HG03342 (cell line): Measurements from ENCODE around the gene IFI27.
"Not testable (repeated sequence)": the region's sequence is repeated elsewhere in the genome, so short reads cannot be mapped to it uniquely, and the experiment has no call there.

Experiments used
- ATAC-seq: cut with Tn5 transposase; IDR thresholded peaks from one replicate; pipeline ENCODE4 v1.9.1; 2021; ENCODE audit warnings: mild to moderate bottlenecking, moderate library complexity; ENCODE audit not compliant: unreplicated experiment

IFI27 gene

DNA sequence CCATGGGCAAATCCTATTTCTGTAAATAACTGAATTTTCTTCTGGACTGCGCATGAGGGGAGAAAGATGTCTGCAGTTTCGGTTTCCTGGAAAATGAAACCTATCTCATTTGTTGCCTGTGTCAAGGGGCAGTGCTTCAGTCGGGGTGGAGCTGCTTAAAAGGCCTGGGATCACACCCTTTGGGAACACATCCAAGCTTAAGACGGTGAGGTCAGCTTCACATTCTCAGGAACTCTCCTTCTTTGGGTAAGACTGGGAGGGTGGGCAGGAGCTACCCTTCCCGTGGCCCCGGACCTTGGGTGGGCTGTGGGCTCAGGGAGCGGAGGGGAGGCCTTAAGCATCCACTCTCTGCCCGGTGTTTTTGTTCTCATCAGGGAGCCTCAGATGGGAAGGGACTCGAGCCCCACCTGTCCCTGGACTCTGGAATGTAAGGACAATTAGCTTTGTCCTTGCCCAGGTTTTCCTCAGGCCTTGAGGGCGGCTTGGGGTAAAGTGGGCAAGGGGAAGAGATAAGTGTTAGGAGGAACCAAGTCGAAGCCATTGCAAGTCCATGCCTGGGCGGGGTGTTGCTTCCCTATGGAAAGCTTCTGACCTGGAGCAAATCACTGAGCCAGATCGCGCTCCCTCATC, at the start of gene IFI27:
IFI27 (plus strand) TSS at position 185 of the 630 bp plus-strand sequence.
- ATAC-seq, result no peak

DNA sequence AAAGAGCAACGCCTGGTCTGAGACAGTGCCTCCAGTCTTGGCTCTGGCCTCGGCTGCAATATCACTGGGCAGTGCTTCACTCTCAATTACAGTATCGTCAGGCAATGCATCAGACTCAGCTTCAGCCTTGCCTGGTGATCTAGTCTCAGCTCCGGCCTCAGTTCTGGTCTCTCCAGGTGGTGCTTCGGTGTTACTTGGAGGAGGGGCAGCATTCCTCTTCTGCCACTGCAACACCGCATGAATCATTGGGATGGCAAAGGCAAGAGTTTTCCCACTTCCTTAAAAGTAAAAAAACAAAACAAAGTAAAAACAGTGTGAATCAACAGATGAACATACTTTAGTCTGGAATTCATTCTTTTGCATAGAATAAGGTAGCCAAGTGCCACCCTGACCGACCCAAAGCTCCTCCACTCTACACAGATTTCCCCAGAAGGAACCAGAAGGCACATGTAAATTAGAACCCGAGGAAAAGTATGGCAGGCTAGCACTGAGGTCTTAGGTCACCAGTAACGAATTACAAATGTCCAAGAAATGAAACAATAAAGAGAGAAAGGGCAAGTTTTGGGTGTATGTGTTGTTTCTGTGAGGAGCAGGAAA, 48.1 kb upstream of the IFI27 start:
- no peak for ATAC-seq

DNA sequence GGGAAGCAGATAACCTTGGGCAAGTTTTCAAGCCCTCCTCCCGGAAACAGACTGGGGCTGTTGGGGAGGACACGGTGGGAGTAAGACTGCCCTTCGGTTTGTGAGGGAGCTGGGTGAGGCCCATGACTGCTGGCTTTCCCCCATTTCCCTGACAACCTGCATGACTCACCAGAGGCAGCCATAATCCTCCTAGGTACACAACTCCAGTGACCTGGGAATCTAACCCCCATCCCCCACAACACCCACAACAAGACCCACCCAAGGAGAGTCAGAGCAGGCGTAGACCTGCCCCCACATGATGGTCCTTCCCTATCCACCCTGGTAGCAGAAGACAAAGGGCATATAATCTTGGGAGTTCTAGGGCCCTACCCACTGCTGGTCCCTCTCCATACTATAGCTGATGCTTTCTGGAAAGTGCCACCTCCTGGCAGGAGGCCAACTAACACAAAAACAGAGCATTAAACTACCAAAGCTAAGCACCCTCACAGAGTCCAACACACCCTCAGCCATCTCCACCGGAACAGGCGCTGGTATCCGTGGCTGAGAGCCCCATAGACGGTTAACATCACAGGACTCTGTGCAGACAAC, 44.4 kb upstream of the IFI27 start:
- ATAC-seq, result no peak

DNA sequence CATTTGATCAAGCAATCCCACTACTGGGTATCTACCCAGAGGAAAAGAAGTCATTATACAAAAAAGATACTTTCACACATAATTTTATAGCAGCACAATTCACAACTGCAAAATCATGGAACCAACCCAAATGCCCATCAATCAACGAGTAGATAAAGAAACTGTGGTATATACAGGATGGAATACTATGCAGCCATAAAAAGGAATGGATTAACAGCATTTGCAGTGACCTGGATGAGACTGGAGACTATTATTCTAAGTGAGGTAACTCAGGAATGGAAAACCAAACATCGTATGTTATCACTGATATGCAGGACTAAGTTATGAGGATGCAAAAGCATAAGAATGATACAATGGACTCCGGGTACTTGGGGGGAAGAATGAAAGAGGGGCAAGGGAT, 38.5 kb upstream of the IFI27 start:
- not testable (repeated sequence) for ATAC-seq

DNA sequence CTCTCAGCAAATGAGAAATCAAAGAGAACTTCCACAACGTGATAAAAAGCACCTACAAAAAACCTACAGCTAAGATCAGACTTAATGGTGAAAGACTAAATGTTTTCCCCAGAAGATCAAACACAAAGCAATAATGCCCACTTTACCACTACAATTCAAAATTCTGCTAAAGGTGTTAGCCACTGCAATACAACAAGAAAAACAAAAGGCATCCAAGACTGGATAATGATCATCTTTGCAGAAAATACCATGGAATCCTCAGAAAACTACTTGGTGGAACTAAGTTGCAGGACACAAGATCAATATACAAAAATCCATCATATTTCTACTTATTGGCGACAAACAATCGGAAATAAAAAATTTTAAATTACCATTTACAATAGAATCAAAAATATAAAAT, 36.0 kb upstream of the IFI27 start:
- ATAC-seq, result no peak

DNA sequence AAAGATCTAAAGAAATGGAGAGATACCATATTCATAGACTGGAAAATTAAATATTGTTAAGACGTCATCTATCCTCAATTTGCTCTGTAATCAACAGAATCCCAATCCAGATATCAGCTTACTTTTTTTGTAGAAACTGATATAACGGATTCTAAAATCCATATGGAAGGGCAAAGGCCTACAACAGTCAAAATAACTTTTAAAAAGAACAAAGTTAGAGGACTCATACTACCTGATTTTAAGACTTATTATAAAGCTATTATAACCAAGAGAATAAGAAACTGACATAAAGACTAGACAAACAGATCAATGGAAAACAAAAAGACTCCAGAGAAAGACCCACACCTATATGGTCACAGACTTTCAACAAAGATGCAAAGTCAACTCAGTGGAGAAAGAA, 35.5 kb upstream of the IFI27 start:
- no peak for ATAC-seq

DNA sequence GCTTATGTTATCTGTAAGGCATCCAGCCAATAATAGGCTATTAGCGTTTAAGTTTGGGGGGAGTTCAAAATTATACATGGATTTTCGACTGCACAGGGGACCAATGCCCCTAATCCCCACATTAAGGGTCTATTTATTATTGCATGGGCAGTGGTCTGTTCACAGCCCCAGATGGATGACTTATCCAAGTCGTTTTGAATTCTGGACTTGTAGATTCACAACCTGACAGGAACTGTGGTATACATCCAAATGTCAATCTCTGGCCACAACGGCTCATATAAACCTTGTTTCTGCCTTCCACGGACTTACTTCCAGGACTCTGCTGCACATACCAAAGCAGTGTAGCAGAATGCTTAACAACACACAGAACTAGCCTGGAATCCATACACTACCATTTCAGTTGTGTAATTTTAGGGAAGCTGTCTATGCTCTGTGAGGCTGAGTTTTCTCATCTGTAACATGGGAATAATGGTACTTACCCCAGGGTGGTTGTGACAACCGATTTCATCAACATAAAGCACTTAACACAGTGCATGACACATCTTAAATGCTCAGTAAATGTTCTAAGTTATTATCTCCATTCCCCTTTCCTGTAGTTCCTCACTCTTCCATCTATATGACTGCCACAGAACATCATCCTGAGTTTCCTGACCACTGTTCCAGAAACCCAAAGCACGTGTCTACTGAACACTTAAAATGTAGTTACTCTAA, 33.3 kb upstream of the IFI27 start:
- no peak for ATAC-seq

DNA sequence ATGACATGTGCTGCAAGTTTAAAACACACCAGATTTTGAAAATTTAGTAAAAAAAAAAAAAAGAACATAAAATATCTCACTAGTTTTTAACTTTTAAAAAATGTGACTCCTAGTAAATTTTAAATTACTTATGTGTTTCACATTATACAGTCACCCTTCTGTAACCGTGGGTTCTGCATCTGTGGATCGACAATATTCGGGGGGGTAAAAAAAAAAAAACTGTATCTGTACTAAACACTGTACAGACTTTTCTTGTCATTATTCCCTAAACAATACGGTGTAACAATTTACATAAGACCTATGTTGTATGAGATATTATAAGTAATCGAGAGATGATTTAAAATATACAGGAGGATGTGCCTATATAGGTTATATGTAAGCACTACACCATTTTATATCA, 32.7 kb upstream of the IFI27 start:
- ATAC-seq, result no peak

DNA sequence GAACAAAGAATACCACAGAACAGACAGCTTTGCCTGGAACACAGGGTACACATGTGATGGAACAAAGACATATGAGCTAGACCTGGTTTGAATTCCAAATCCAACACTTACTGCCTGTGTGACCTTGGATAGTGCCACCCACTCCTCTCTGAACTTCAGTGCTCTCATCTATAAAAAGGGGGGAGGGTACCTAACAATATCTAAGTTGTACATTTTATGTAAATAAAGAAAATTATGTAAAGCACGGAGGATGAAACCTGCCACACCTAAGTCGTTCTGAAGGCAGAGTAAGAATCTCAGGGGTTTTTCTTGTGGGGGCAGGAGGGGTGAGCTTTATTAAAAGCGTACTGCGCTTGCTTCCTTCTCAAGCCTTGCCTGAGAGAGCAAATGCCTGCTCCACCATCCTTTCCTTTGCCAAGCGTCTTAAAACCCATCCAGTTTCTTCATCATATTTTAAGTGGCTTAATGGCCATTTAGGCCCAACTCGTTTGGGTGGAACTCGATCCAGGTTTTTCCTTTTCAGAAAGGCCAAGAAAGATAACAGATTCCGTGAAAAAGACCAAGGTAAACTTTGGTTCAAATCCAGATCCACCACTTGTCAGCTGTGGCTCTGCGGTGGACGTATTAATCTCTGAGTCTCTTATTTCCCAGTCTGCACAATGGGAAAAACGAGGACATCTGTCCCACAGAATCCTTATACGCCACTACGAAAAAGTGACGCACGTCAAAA, 30.5 kb upstream of the IFI27 start:
- ATAC-seq, result no peak

DNA sequence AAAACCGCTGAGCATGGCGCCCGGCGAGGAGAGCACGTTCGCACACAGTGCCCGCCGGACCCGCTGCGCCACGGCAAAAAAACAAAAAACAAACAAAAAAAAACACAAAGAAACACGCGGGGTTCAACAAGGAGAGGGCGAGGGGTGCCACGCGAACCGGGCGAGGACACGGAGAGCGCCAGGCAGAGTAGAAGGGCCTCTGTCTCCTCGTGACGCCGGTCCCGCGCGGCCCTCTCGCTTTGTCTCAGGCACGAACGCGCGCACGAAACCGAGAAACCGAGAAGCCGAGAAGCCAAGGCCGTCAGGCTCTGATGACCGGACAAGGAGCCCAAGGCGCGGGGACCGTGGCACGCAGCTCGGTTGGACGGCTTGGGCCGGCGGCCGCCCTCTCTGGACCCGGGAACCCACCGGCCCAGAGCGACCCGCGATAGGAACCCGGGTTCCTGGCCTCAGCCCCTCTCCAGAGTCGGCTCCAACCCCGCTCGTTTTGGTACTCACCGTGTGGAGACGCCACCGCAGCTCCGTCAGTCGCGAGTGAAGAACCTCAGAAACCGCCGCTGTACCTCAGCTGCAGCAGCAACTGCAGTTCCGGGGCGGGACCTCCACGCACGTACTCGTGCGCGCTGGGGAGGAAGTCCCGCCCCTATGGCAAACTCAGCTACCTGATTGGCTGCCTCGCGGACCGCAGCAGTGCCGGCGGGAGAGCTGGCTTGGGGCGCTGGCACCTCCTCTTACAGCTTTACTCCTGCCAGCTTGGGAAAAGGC, 29.7 kb upstream of the IFI27 start, which contains the start of the genes DDX24 and IFI27L1:
DDX24 (minus strand) TSS at position 582 of the 765 bp plus-strand sequence. CDS start 1,460 bp downstream, outside the sequence.
IFI27L1 (plus strand) TSS at position 690 of the 765 bp plus-strand sequence. CDS start 15,628 bp downstream, outside the sequence.
- peak; percentile 96 for ATAC-seq

DNA sequence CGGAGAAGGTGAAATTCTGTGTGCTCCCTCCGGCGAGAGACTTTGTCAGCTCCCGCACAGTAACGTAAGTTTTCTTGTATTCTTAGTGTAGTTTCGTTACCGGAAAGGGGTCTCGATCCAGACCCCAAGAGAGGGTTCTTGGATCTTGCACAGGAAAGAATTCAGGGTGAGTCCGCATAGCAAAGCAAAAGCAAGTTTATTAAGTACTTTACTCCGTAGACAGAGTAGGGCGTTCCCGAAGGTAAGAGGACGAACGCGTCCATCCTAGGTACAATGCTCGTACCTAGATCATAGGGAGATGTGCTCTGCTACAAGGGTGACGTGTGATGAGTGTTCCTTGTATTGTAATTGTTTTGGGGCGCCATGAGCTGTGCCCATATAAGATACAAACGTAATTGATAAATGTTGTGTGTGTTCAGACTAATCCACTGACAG, 29.1 kb upstream of the IFI27 start:
- peak; percentile 29 for ATAC-seq

DNA sequence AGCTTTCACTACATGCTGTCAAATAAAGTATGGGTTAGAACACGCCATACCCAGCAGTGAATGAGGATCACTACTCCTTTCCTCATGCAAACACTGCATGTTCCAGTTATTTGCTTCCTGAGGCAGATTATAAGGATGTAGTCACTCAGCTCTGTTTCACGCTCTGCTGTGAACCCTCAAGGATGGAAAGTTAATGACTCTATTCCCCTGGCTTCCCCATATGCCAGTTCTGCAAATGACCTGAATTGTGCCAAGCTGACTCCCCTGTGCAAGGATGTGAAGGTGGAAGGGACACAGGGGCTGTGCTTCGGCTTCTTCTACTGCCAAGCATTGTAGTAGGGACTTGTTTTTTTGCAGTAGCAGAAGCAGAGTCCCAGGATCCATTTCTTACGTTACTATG, 22.6 kb upstream of the IFI27 start:
- no peak for ATAC-seq

DNA sequence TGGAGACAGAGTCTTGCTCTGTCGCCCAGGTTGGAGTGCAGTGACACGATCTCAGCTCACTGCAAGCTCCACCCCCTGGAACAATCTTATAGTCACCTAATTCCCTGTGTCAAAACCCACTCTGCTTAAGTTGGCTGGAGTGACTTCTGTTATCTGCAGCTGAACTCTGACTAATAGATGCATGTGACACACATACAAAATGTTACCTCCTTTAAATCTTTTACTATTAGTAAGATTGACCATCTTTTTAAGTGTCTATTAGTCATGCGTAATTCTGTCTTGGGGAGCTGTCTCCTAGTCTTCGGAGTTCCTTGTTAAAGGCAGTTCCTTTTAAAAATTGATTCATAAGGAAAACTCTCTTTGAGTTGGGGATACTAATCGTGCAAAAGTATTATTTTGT, 22.0 kb upstream of the IFI27 start:
- ATAC-seq, result no peak

DNA sequence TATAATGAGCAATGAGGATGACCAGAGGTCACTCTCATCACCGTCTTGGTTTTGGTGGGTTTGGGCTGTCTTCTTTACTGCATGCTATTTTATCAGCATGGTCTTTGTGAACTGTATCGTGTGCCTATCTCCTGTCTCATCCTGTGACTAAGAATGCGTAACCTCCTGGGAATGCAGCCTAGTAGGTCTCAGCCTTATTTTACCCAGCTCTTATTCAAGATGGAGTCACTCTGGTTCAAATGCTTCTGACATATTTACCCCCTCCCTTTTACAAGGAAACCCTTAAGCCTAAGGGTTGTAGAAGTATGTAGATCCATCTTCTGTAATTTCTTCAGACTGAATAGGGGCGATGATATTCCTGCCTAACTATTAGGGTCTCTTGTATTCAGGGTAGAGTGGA, 21.1 kb upstream of the IFI27 start:
- ATAC-seq, result no peak

DNA sequence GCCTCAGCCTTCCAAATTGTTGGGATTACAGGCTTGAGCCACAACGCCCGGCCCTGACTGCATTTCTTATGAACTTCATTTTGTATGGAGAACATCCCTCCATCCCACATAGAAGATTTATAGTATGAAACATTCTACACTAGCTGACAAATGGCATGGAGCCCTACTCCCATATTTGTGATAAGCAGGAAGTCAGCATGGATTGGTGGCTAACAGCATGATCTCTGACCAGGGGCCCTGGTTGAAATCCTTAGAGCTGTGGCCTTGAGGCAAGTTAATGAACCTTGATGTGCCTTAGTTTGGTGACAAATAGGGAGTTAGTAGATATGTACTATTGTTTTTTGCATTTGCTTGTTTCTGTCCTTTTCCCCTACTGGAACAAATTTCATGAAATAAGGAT, 17.1 kb upstream of the IFI27 start:
- no peak for ATAC-seq

DNA sequence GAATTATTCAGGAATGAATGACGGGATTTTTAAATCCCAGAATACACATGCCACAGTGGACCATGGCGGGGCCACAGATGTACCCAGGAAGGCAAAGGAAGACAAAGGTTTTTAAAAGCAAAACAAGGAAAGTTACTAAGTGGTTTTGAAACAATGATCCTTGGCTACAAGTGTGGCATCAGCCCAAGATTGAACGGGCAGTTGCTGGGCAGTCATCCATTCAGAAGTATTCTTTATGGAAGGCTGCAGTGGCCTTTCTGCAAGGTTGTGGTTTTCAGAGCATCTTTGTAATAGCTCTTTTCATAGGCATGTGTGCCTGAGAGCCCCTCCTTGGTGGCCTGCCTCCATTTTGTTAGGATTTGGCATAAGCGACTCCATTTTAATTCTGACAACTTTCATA, 13.4 kb upstream of the IFI27 start:
- ATAC-seq, result no peak

DNA sequence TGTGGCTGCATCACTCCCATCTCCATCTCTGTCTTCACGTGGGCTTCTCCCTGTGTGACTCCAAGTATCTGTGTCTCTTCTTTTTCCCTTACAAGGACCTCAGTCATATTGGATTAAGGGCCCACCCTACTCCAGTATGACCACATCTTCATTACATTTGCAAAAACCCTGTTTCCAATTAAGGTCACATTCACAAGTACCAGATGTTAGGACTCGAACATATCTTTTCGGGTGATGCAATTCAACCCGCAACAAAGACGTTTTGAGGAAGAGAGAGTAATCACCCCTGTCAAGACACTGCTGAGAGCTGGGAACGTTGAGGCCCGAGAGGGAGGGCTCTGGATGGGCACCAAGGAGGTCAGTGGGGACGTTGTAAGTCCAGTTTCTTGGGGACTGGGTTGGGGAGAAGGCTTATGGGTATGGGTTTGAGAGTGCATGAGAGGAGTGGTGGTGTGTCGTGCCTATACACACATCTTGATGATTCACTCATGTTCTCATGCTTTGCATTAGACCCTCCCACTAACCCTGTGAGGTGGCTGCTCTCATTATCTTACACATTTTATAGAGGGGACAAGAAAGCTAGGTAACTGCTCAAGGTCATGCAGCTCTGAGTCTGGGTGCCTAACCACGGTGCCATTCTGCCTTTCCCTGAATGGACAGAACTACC, 12.1 kb upstream of the IFI27 start:
- ATAC-seq, result no peak

DNA sequence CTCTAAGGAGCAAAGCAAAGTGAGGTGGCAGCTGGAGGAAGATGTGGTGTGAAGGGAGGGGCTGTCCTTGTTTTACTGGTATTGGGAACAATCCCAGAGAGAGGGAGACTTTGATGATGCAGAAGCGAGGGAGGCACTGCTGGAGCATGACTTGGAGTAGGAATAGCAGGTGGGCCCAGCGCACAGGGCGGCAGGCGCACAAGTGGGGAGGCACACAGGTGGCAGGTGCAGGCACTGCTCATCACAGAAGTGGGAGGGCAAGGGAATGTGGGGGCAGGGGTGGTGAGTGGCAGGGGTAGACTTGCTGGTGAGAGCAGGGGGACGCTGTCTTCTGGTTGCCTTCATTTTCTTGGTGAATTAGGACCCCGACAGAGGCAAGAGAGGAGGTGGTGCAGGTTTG, 11.5 kb upstream of the IFI27 start:
- ATAC-seq, result no peak

DNA sequence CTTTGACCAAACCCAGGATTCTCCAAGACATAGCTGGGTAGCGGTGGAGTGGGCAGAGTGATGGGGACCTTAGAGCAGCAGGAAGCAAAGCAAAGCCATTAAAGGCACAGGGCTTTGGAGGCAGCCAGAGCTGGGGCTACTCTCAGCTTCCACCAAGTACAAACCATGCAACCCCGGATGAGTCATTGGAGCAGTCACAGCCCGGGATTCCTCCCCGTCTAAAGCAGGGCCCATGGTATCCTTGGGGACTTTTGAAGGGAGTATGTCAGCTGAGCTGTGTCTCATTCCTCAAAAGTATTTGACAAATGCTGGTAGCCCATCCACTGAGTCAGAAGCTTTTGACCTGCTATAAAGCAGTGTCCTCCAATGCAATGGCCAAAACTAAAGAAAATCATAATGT, 9.7 kb upstream of the IFI27 start:
- ATAC-seq, result no peak

DNA sequence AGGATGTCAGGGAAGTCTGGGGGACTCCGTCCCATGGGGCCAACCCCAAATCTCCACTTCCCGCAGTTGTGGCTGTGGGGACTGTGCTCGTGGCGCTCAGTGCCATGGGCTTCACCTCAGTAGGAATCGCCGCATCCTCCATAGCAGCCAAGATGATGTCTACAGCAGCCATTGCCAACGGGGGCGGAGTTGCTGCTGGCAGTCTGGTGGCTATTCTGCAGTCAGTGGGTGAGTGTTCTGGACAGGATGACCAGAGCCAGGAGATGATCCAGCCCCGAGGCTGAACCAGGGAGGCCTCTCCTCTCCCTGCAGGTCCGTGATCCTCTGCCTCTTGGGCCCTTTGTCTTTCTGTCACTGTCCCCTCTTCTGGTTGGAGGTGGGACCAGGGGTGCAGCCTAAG, 8.8 kb upstream of the IFI27 start:
- no peak for ATAC-seq
